HG03039 (cell line): Measurements from ENCODE around the gene DCPS.

Source experiments
- ATAC-seq: cut with Tn5 transposase; IDR thresholded peaks from one replicate; pipeline ENCODE4 v1.9.1; 2021; ENCODE audit warnings: mild to moderate bottlenecking, moderate library complexity; ENCODE audit not compliant: unreplicated experiment

Gene DCPS

GRCh38 chr11:126327281-126328000 is 23.6 kb downstream of the DCPS start:
- no peak for ATAC-seq

- ATAC-seq: no peak
Measured at GRCh38 chr11:126328001-126328390, 24.1 kb downstream of the DCPS start.

GRCh38 chr11:126328444-126328843 is 24.6 kb downstream of the DCPS start:
- ATAC-seq: no peak

GRCh38 chr11:126328938-126329643 is 25.2 kb downstream of the DCPS start:
- ATAC-seq: no peak

GRCh38 chr11:126329644-126330211 is 25.9 kb downstream of the DCPS start:
- ATAC-seq: no peak

GRCh38 chr11:126331286-126331685 is 27.4 kb downstream of the DCPS start:
- ATAC-seq: no peak

GRCh38 chr11:126332221-126332711 is 28.4 kb downstream of the DCPS start:
- no peak for ATAC-seq

- ATAC-seq: no peak
Measured at GRCh38 chr11:126333142-126333541, 29.3 kb downstream of the DCPS start.

GRCh38 chr11:126334659-126335462 is 31.0 kb downstream of the DCPS start:
- ATAC-seq: no peak

- ATAC-seq: no peak
Measured at GRCh38 chr11:126335463-126335760, 31.6 kb downstream of the DCPS start.

GRCh38 chr11:126336138-126336541 is 32.3 kb downstream of the DCPS start:
- no peak for ATAC-seq

- ATAC-seq: no peak
Measured at GRCh38 chr11:126336671-126337101, 32.8 kb downstream of the DCPS start.

- no peak for ATAC-seq
Measured at GRCh38 chr11:126337126-126337473, 33.2 kb downstream of the DCPS start.

GRCh38 chr11:126337474-126338241 is 33.8 kb downstream of the DCPS start:
- ATAC-seq: no peak

GRCh38 chr11:126338346-126339055 is 34.6 kb downstream of the DCPS start:
- no peak for ATAC-seq

GRCh38 chr11:126339073-126339862 is 35.4 kb downstream of the DCPS start:
- ATAC-seq: no peak

GRCh38 chr11:126339863-126340434 is 36.1 kb downstream of the DCPS start:
- ATAC-seq: no peak

GRCh38 chr11:126340960-126341606 is 37.2 kb downstream of the DCPS start:
- ATAC-seq: no peak
